Measurements from ENCODE around the gene SETD2.
"Not testable (repeated sequence)": the region's sequence is repeated elsewhere in the genome, so short reads cannot be mapped to it uniquely, and the experiment has no call there.

Gene SETD2

DNA sequence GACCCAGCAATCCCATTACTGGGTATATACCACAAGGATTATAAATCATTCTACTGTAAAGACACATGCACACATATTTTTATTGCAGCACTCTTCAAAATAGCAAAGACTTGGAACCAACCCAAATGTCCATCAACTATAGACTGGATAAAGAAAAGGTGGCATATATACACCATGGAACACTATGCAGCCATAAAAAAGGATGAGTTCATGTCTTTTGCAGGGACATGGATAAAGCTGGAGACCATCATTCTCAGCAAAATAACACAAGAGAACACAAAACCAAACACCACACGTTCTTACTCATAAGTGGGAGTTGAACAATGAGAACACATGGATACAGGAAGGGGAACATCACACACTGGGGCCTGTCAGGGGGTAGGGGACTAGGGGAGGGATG lies 137.5 kb downstream of the SETD2 start:
- H3K36me3 ChIP-seq (ENCODE audit: insufficient read depth, low read depth, low read length); H3K4me3 ChIP-seq (ENCODE audit: low read length); H3K27me3 ChIP-seq (ENCODE audit: insufficient read depth, low read length); H3K27ac ChIP-seq (ENCODE audit: low read length); H3K9ac ChIP-seq (ENCODE audit: low read depth, low read length); H3K9me3 ChIP-seq (ENCODE audit: insufficient read depth, low read depth, low read length); H3K4me1 ChIP-seq (ENCODE audit: insufficient read depth, low read length): not testable (repeated sequence)

DNA sequence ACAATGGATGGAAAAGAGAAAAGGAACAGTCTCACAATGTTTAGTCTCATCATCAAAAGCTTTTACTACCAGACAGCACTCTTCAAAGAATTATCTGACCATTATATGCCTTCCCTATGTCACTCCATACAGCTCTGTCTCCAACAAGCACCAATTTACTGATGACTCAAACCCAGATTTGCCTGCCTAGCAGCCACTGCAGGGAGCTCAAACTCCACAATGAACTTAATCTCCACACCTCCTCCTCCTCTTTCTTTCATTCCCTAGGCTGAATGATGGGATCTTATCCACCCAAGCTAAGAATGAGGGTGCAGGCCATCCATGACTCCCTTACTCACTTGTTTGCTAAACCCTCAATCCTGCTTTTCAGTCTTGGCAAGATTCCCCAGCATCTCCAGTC lies 139.0 kb downstream of the SETD2 start:
- Histone ChIP-seq H3K9ac (ENCODE audit: low read depth, low read length) (no peak overlapping the region), H3K9me3 (ENCODE audit: insufficient read depth, low read depth, low read length) (no peaks in the 10 kb centered on the region), H3K4me1 (ENCODE audit: insufficient read depth, low read length) (peaks cover 4% of the 10 kb centered on the region), H3K27me3 (ENCODE audit: insufficient read depth, low read length) (no peaks in the 10 kb centered on the region), H3K4me3 (ENCODE audit: low read length) (no peak overlapping the region), H3K36me3 (ENCODE audit: insufficient read depth, low read depth, low read length) (peaks cover 13% of the 10 kb centered on the region), H3K27ac (ENCODE audit: low read length) (no peak overlapping the region)

DNA sequence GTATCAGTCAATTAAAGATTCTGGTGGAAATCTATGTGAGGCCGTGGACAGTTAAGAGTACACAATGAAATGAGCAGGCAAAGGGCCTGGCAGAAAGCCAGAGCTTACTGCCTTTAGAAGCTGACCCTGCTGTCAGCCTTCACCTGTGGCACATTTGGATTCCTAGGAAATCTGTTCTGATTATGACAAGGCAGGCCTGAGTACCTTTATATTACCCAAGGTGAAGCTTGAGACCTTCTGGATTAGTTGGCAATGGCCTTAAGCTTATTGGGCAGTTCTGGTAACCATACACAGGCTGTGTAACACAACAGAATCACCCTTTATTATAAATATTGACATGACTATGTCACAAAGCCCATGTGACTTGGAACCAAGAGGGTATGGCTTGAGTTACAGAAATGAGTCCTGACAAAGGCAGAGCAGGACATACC lies 141.3 kb downstream of the SETD2 start:
- Histone ChIP-seq H3K27me3 (ENCODE audit: insufficient read depth, low read length) (no peaks in the 10 kb centered on the region), H3K4me1 (ENCODE audit: insufficient read depth, low read length) (peaks cover 4% of the 10 kb centered on the region), H3K27ac (ENCODE audit: low read length) (no peak overlapping the region)

DNA sequence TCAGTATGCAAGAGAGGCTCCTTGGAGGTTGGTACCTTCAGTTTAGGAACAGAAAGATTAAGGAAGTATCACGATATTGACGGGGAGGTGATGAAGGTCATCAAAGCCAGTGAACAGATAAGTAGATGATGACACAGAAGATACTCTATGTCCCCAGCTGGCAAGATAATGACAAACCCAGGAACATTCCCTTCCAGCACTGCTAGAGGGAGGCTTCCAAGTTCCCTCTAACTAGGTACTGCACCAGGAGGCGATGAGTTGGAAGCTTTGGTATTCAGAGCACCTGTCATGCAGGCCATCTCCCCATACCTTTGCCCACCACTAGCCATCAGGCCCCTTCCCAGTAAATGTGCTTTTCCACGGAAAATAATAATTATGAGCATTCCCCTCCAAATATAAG lies 143.6 kb downstream of the SETD2 start:
- H3K4me1 ChIP-seq (ENCODE audit: insufficient read depth, low read length), result peaks cover 8% of the 10 kb centered on the region
- H3K4me3 ChIP-seq (ENCODE audit: low read length), result no peak overlapping the region
- no peak overlapping the region for H3K27ac ChIP-seq (ENCODE audit: low read length)
- no peak overlapping the region for H3K9ac ChIP-seq (ENCODE audit: low read depth, low read length)
- no peaks in the 10 kb centered on the region for H3K27me3 ChIP-seq (ENCODE audit: insufficient read depth, low read length)
- no peaks in the 10 kb centered on the region for H3K9me3 ChIP-seq (ENCODE audit: insufficient read depth, low read depth, low read length)
- H3K36me3 ChIP-seq (ENCODE audit: insufficient read depth, low read depth, low read length), result peaks cover 47% of the 10 kb centered on the region

More for the DNA sequence above, 141.3 kb downstream of the SETD2 start:
- H3K9me3 ChIP-seq (ENCODE audit: insufficient read depth, low read depth, low read length), result no peaks in the 10 kb centered on the region
- H3K9ac ChIP-seq (ENCODE audit: low read depth, low read length), result no peak overlapping the region
- peaks cover 31% of the 10 kb centered on the region for H3K36me3 ChIP-seq (ENCODE audit: insufficient read depth, low read depth, low read length)
- H3K4me3 ChIP-seq (ENCODE audit: low read length), result no peak overlapping the region

DNA sequence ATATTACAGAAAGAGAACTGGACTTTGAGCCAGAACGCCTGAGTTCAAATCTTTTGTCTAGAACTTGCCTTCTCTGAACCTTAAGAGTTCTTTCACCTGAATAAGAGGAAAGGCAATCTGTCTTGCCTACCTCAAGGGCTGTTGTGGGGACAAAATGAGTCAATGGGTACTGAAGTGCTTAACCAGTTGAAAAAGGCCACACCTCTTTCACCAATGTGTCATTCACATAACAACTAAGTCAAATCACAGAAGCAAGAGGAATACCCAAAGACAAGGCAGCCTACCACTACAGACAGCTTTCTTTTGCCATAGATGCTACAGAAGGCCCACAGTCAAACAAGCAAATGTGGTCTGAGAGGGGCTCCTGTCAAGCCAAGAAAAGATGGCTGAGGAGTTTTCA lies 144.7 kb downstream of the SETD2 start:
- Histone ChIP-seq H3K4me3 (ENCODE audit: low read length) (no peak overlapping the region), H3K27me3 (ENCODE audit: insufficient read depth, low read length) (no peaks in the 10 kb centered on the region), H3K27ac (ENCODE audit: low read length) (no peak overlapping the region), H3K9me3 (ENCODE audit: insufficient read depth, low read depth, low read length) (no peaks in the 10 kb centered on the region), H3K9ac (ENCODE audit: low read depth, low read length) (no peak overlapping the region), H3K4me1 (ENCODE audit: insufficient read depth, low read length) (peaks cover 6% of the 10 kb centered on the region), H3K36me3 (ENCODE audit: insufficient read depth, low read depth, low read length) (peaks cover 51% of the 10 kb centered on the region)

DNA sequence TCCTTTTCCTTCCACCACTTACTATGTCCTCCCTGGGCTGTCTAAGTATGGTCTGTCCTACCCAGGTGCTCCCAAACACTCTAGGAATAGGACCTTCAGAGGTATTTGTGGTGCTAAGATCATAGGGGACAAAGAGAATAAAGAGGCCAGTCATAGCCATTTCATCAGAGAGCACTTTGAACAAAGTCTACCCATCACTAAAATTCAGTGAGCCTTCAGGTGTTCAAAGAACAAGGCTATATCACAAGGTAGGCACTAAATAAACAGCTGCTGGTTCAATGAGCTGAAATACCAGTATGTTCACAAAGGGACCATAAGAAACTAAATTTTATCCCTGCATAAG lies 145.7 kb downstream of the SETD2 start:
- Histone ChIP-seq H3K27ac (ENCODE audit: low read length) (no peak overlapping the region), H3K9me3 (ENCODE audit: insufficient read depth, low read depth, low read length) (no peaks in the 10 kb centered on the region), H3K4me3 (ENCODE audit: low read length) (no peak overlapping the region), H3K27me3 (ENCODE audit: insufficient read depth, low read length) (no peaks in the 10 kb centered on the region), H3K4me1 (ENCODE audit: insufficient read depth, low read length) (peaks cover 6% of the 10 kb centered on the region), H3K36me3 (ENCODE audit: insufficient read depth, low read depth, low read length) (peaks cover 51% of the 10 kb centered on the region), H3K9ac (ENCODE audit: low read depth, low read length) (no peak overlapping the region)

DNA sequence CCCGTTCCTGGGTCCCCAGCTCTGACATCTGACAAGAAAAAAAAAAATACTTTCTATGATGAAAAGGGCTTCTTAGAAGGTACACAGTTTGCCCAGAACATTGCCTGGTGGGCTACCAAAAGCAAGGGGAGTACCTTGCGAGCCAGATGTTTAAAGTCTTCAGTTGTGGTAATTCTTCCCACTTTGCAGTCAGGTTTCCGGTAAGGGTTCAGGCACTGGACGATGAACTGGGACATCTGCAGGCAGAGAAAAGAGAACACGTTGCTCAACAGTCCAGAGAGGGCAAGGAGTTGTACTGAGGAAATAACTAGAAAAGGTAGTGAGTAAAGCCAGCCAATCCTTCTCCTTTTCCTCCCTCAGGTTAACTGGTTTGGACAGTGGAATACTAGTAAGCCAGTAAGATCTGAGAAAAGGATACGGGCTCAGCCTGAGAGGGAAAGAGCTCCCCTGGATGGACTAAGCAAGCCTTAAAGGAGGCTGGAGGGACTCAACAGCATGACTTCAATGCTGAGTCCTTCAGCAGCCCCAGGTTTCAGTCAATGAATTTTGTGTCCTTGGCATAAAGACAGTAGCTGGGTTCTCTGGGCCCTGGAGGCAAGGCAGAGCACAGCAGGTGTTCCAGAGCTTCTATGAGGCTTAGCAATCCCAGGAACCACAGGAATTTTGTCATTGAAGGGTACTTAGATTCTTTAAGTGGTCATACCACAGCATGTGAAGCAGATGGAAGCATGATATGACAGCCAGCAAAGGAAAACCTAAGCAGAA lies 146.2 kb downstream of the SETD2 start:
- no peaks in the 10 kb centered on the region for H3K9me3 ChIP-seq (ENCODE audit: insufficient read depth, low read depth, low read length)
- H3K27me3 ChIP-seq (ENCODE audit: insufficient read depth, low read length), result no peaks in the 10 kb centered on the region
- no peak overlapping the region for H3K9ac ChIP-seq (ENCODE audit: low read depth, low read length)
- no peak overlapping the region for H3K4me3 ChIP-seq (ENCODE audit: low read length)
- H3K27ac ChIP-seq (ENCODE audit: low read length), result no peak overlapping the region
- peaks cover 6% of the 10 kb centered on the region for H3K4me1 ChIP-seq (ENCODE audit: insufficient read depth, low read length)
- peaks cover 51% of the 10 kb centered on the region for H3K36me3 ChIP-seq (ENCODE audit: insufficient read depth, low read depth, low read length)

DNA sequence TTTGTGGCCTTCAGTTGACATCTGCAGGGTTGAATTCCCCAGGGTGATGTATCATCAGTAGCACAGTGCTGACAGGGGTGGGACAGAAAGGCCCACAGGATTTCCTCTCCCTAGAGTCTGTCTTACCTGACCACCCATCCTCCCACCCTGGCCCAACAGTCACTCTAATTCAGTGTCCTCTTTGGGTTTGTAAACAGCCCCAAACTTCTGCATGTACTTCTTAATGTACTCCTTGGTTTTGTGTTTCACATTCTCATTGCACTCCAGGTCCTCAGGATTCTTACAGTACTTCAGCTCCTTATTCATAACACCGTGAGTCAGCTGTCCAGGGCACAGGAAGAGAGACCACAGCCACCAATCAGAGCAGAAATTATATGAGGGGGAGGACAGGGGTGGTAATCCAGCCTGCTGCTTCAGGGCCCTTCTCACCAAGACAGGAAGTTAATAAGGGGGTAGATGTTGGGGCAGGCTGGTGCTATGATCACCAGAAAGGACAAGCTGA lies 146.9 kb downstream of the SETD2 start:
- no peak overlapping the region for H3K9ac ChIP-seq (ENCODE audit: low read depth, low read length)
- no peak overlapping the region for H3K27ac ChIP-seq (ENCODE audit: low read length)
- H3K4me3 ChIP-seq (ENCODE audit: low read length), result no peak overlapping the region
- H3K9me3 ChIP-seq (ENCODE audit: insufficient read depth, low read depth, low read length), result no peaks in the 10 kb centered on the region
- H3K27me3 ChIP-seq (ENCODE audit: insufficient read depth, low read length), result no peaks in the 10 kb centered on the region
- H3K36me3 ChIP-seq (ENCODE audit: insufficient read depth, low read depth, low read length), result peaks cover 51% of the 10 kb centered on the region
- H3K4me1 ChIP-seq (ENCODE audit: insufficient read depth, low read length), result peaks cover 6% of the 10 kb centered on the region

DNA sequence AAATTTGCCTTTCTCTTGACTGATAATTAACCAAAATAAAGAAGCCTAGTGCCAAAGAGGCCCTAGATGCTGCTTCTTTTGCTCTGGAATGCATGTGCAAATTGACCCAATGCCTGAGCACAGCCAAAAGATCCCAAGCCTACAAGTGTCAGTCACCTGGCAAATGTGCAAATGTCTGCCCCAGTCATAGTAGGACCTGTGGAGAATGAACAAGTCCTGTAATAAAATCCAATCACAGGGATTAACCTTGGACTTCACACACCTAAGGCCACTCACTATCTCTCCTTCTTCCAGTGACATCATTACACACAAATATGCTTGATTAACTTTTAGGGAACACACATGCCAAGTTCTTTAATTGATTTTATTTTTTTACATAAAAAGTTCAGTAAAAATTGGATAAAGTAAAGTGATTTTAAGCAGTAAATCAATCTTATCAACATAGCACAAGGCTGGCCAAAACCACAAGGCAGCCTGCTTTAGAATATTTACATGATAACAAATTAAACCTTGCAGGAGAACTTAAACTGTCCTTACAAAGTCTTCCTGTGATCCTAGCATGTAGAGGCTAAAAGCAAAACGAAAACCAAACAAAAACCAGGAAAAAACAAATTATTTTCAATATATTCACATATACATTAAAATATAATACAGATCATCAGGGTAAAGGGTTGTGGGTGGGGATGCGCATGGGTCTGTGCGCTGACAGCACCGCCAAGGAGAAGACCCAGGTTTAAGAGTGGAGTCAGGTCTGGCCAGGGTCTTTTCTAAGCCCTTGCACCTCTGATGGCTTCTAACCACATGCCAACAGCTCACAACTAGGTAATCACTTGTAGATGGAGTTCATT lies 147.6 kb downstream of the SETD2 start:
- H3K27me3 ChIP-seq (ENCODE audit: insufficient read depth, low read length), result no peaks in the 10 kb centered on the region
- no peaks in the 10 kb centered on the region for H3K9me3 ChIP-seq (ENCODE audit: insufficient read depth, low read depth, low read length)
- H3K4me1 ChIP-seq (ENCODE audit: insufficient read depth, low read length), result peaks cover 6% of the 10 kb centered on the region
- no peak overlapping the region for H3K27ac ChIP-seq (ENCODE audit: low read length)
- H3K4me3 ChIP-seq (ENCODE audit: low read length), result no peak overlapping the region
- peaks cover 51% of the 10 kb centered on the region for H3K36me3 ChIP-seq (ENCODE audit: insufficient read depth, low read depth, low read length)
- no peak overlapping the region for H3K9ac ChIP-seq (ENCODE audit: low read depth, low read length)

DNA sequence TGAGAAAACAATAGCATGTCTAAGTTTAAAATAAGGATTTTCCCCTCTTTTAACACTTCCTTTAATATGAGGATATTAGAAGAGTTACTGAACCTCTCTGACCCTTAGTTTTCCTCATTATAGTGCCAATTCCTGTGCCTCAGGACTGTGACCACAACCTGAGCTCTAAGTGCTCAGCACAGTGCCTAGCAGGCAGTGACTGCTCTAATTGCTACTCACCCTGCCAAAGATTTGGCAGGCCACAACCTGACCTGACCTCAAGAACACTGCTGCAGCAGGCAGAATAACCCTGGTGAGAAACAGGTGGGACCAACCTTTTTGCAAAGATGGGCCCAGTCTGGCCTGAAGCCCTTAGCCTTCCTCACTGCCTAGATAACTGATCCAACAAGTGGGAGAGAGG lies 148.8 kb downstream of the SETD2 start:
- no peak overlapping the region for H3K9ac ChIP-seq (ENCODE audit: low read depth, low read length)
- H3K36me3 ChIP-seq (ENCODE audit: insufficient read depth, low read depth, low read length), result peaks cover 45% of the 10 kb centered on the region
- H3K27me3 ChIP-seq (ENCODE audit: insufficient read depth, low read length), result no peaks in the 10 kb centered on the region
- peaks cover 11% of the 10 kb centered on the region for H3K4me1 ChIP-seq (ENCODE audit: insufficient read depth, low read length)
- H3K4me3 ChIP-seq (ENCODE audit: low read length), result no peak overlapping the region
- H3K27ac ChIP-seq (ENCODE audit: low read length), result no peak overlapping the region
- H3K9me3 ChIP-seq (ENCODE audit: insufficient read depth, low read depth, low read length), result no peaks in the 10 kb centered on the region

DNA sequence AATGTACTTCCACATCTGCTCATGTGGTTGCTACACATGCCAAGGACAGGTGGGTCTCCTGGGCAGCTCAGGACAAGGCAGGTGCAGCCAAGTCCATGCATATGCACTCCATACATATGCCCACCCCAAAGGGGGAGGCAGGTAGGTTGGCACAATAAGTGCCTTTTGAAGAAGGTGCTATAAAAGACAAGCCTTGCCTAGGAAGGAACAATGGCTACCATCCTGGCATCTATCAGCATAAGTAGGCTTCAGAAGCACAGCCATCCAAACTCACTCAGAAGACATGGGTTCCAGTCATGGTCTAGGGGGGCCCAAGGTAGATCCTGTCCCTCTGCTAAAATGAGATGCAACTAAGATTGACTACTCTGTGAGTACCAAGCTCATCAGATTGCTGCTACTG lies 149.9 kb downstream of the SETD2 start:
- no peak overlapping the region for H3K4me3 ChIP-seq (ENCODE audit: low read length)
- H3K9ac ChIP-seq (ENCODE audit: low read depth, low read length), result no peak overlapping the region
- H3K9me3 ChIP-seq (ENCODE audit: insufficient read depth, low read depth, low read length), result no peaks in the 10 kb centered on the region
- no peak overlapping the region for H3K27ac ChIP-seq (ENCODE audit: low read length)
- peaks cover 13% of the 10 kb centered on the region for H3K4me1 ChIP-seq (ENCODE audit: insufficient read depth, low read length)
- no peaks in the 10 kb centered on the region for H3K27me3 ChIP-seq (ENCODE audit: insufficient read depth, low read length)
- peaks cover 34% of the 10 kb centered on the region for H3K36me3 ChIP-seq (ENCODE audit: insufficient read depth, low read depth, low read length)

DNA sequence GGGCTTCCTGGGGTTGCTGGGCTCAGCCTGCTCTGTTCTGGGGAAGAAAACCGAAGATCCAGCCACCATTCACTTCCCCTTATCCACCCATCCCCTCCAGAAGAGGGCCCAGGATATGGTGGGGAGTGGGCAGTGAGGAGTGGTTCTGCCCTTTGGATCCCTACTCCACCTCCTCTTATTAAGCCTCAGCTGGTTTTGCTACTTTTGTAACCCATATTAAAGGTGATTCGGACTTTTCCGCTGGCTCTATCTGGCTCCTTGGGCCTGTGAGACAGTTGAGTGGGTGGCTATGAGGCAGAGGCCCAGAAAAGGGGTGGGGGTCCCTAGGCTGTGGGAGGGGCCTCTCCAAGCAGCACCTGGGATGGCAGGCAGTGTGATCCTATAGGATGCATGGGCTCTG lies 150.7 kb downstream of the SETD2 start:
- no peak overlapping the region for H3K27ac ChIP-seq (ENCODE audit: low read length)
- H3K4me1 ChIP-seq (ENCODE audit: insufficient read depth, low read length), result peaks cover 13% of the 10 kb centered on the region
- no peaks in the 10 kb centered on the region for H3K9me3 ChIP-seq (ENCODE audit: insufficient read depth, low read depth, low read length)
- H3K4me3 ChIP-seq (ENCODE audit: low read length), result no peak overlapping the region
- H3K27me3 ChIP-seq (ENCODE audit: insufficient read depth, low read length), result no peaks in the 10 kb centered on the region
- peaks cover 26% of the 10 kb centered on the region for H3K36me3 ChIP-seq (ENCODE audit: insufficient read depth, low read depth, low read length)
- H3K9ac ChIP-seq (ENCODE audit: low read depth, low read length), result no peak overlapping the region

Data from iPS-20b (cell line).